NK-92 (cell line): ENCODE data around the gene RNF126.

Source experiments
- DNase-seq: peaks from one replicate; lab custom pipeline; 2025; ENCODE audit not compliant: unreplicated experiment; lab: John Stamatoyannopoulos, UW

Gene RNF126

GRCh38 chr19:647566-648284 lies 15.3 kb downstream of the RNF126 start:
- no peak for DNase-seq

GRCh38 chr19:646779-647565 lies 16.0 kb downstream of the RNF126 start:
- DNase-seq = no peak

GRCh38 chr19:645912-646778 lies 16.9 kb downstream of the RNF126 start:
- no peak for DNase-seq

- DNase-seq = no peak
Observed at GRCh38 chr19:644789-645188, 18.2 kb downstream of the RNF126 start.

- DNase-seq = no peak
Observed at GRCh38 chr19:644363-644762, 18.7 kb downstream of the RNF126 start.

- no peak for DNase-seq
Observed at GRCh38 chr19:643736-644135, 19.3 kb downstream of the RNF126 start.

GRCh38 chr19:642767-643727 lies 20.0 kb downstream of the RNF126 start:
- no peak for DNase-seq

GRCh38 chr19:641702-642101 lies 21.3 kb downstream of the RNF126 start:
- DNase-seq = no peak

- DNase-seq = no peak
Observed at GRCh38 chr19:640606-641189, 22.3 kb downstream of the RNF126 start.

GRCh38 chr19:640161-640558 lies 22.9 kb downstream of the RNF126 start:
- no peak for DNase-seq

GRCh38 chr19:639253-640160 lies 23.5 kb downstream of the RNF126 start, which contains the start of gene FGF22:
Gene FGF22, plus strand, starts transcription at chr19:639879. Its CDS starts 47 bp downstream, at chr19:639926.
- DNase-seq = peak; percentile 67

GRCh38 chr19:638906-639252 lies 24.1 kb downstream of the RNF126 start:
- DNase-seq = no peak

GRCh38 chr19:634975-635652 lies 27.9 kb downstream of the RNF126 start:
- DNase-seq = no peak

GRCh38 chr19:633786-634639 lies 29.0 kb downstream of the RNF126 start:
- DNase-seq = no peak

GRCh38 chr19:633068-633785 lies 29.8 kb downstream of the RNF126 start, which contains the start of gene POLRMT:
Gene POLRMT, minus strand, starts transcription at chr19:633537. Its CDS starts 25 bp downstream, at chr19:633512.
- peak; percentile 76 for DNase-seq

- no peak for DNase-seq
Observed at GRCh38 chr19:632579-633067, 30.4 kb downstream of the RNF126 start.
